ENCODE results near the gene SNRPD2.

DNA sequence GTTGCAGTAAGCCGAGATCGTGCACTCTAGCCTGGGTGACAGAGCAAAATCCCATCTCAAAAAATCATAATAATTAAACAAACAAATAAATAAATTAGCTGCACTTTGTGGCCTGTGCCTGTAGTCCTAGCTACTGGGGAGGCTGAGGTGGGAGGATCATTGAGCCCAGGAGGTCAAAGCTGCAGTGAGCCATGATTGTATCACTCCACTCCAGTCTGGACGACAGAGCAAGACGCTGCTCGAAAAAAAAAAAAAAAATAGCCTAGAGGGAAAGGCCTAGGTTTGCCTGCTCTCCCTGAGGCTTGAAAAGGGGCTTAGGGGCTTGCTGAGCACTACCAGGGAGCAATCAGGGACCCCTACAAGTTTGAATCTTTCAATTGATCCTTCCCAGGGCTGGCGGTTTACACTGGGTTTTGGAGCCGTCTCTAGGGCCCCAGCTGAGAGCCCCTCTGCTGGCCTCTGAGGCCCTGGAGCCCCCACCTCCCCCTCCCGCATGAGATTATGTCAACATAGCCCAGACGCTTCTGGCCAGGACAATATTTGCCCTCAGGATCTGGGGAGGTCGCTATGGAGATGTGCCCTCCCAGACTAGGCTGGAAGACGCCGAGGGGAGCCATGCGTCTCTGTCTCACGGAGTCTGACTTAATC, 34.1 kb downstream of the SNRPD2 start:
- TF ChIP-seq, protein P1, sequence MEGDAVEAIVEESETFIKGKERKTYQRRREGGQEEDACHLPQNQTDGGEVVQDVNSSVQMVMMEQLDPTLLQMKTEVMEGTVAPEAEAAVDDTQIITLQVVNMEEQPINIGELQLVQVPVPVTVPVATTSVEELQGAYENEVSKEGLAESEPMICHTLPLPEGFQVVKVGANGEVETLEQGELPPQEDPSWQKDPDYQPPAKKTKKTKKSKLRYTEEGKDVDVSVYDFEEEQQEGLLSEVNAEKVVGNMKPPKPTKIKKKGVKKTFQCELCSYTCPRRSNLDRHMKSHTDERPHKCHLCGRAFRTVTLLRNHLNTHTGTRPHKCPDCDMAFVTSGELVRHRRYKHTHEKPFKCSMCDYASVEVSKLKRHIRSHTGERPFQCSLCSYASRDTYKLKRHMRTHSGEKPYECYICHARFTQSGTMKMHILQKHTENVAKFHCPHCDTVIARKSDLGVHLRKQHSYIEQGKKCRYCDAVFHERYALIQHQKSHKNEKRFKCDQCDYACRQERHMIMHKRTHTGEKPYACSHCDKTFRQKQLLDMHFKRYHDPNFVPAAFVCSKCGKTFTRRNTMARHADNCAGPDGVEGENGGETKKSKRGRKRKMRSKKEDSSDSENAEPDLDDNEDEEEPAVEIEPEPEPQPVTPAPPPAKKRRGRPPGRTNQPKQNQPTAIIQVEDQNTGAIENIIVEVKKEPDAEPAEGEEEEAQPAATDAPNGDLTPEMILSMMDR (conservative IDR thresholded peaks at IDR 0.05) = no peak
- no peak for TF ChIP-seq ZFX (IDR thresholded peaks at IDR 0.05)
